ENCODE data around the gene DPP6.
"Not testable (repeated sequence)": the region's sequence is repeated elsewhere in the genome, so short reads cannot be mapped to it uniquely, and the experiment has no call there.

DPP6 gene

DNA sequence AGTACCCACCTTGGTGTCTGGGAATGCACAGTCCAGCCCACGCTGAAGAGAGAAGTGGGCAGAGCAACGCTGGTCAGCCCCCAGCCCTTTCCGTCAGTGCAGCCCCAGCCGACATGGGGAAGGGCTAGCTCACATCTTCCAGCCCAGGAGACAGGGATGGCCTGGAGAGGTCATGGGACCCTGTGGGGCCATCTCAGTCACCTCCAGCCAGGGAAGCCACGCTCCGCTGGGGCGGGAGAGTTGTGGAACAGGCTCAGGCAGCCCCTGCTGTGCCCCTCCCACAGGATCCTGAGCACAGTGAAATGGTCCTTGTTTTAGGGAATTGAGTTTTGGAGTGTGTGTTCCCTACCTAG lies 865.6 kb downstream of the DPP6 start:
- Histone ChIP-seq H3K27me3 (ENCODE audit: control insufficient read depth, insufficient read depth, low read length, poor library complexity, severe bottlenecking) (peaks cover 8% of the 10 kb centered on the region), H3K4me3 (ENCODE audit: insufficient read depth, low read depth, low read length) (no peak overlapping the region), H3K4me1 (ENCODE audit: control insufficient read depth, insufficient read depth, low read length) (no peaks in the 10 kb centered on the region), H3K9me3 (ENCODE audit: control insufficient read depth, low read length) (no peaks in the 10 kb centered on the region), H3K27ac (ENCODE audit: insufficient read depth, low read depth, low read length, poor library complexity, severe bottlenecking) (no peak overlapping the region), H3K36me3 (ENCODE audit: control insufficient read depth, insufficient read depth, low read length) (no peaks in the 10 kb centered on the region)
- WGBS, 2 experiments = 91 to 92% methylated on average over 7 of the region's 7 CpGs

- no peaks in the 10 kb centered on the region for H3K9me3 ChIP-seq (ENCODE audit: control insufficient read depth, low read length)
- H3K4me1 ChIP-seq (ENCODE audit: control insufficient read depth, insufficient read depth, low read length) = no peaks in the 10 kb centered on the region
- no peaks in the 10 kb centered on the region for H3K36me3 ChIP-seq (ENCODE audit: control insufficient read depth, insufficient read depth, low read length)
- H3K27me3 ChIP-seq (ENCODE audit: control insufficient read depth, insufficient read depth, low read length, poor library complexity, severe bottlenecking) = peaks cover 8% of the 10 kb centered on the region
- H3K4me3 ChIP-seq (ENCODE audit: insufficient read depth, low read depth, low read length) = no peak overlapping the region
- WGBS, 2 experiments = 94% methylated on average over 6 of the region's 6 CpGs
- no peak overlapping the region for H3K27ac ChIP-seq (ENCODE audit: insufficient read depth, low read depth, low read length, poor library complexity, severe bottlenecking)
These were observed 866.1 kb downstream of the DPP6 start for GRCh38 chr7:154918266-154918665.

- H3K36me3 ChIP-seq (ENCODE audit: control insufficient read depth, insufficient read depth, low read length) = no peaks in the 10 kb centered on the region
- WGBS, 2 experiments = 81 to 88% methylated on average over 6 of the region's 6 CpGs
- peaks cover 8% of the 10 kb centered on the region for H3K27me3 ChIP-seq (ENCODE audit: control insufficient read depth, insufficient read depth, low read length, poor library complexity, severe bottlenecking)
- no peaks in the 10 kb centered on the region for H3K4me1 ChIP-seq (ENCODE audit: control insufficient read depth, insufficient read depth, low read length)
- H3K4me3 ChIP-seq (ENCODE audit: insufficient read depth, low read depth, low read length) = no peak overlapping the region
- H3K9me3 ChIP-seq (ENCODE audit: control insufficient read depth, low read length) = no peaks in the 10 kb centered on the region
- no peak overlapping the region for H3K27ac ChIP-seq (ENCODE audit: insufficient read depth, low read depth, low read length, poor library complexity, severe bottlenecking)
These were observed 866.5 kb downstream of the DPP6 start for GRCh38 chr7:154918741-154919140.

DNA sequence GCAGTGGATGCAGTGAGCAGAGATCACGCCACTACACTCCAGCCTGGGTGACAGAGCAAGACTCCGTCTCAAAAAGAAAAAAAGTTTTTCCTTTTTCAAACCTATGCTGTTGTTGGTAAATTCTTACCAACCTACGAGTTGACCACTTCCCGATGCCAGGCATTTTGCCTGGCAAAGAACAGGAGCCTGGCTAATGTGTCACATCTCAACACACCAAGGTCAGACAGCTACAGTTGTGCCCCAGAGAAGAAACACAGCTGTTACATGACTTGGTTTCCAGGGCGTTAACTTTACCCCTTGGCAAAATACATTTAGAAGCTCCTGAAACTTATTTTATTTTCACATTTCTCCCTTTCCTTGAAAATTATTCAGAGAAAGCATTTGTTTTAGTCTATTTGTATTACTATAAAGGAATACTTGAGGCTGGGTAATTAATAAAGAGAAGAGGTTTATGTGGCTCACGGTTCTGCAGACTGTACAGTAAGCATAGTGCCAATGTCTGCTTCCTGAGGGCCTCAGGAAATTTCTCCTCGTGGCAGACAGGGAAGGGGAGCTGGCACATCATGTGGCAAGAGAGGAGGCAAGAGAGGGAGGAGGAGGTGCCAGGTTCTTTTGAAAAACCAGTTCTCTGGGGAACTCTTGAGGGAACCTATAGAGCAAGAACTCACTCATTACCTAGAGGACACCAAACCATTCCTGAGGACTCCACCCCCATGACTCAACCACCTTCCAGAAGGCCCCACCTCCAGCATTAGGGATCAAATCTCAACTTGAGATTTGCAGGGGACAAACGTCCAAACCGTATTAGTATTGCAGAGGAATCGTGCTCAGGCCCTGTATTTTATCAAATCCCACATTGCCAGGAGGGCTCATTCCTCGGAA lies 867.4 kb downstream of the DPP6 start:
- Histone ChIP-seq H3K27ac (ENCODE audit: insufficient read depth, low read depth, low read length, poor library complexity, severe bottlenecking) (no peak overlapping the region), H3K36me3 (ENCODE audit: control insufficient read depth, insufficient read depth, low read length) (no peaks in the 10 kb centered on the region), H3K9me3 (ENCODE audit: control insufficient read depth, low read length) (no peaks in the 10 kb centered on the region), H3K27me3 (ENCODE audit: control insufficient read depth, insufficient read depth, low read length, poor library complexity, severe bottlenecking) (no peaks in the 10 kb centered on the region), H3K4me3 (ENCODE audit: insufficient read depth, low read depth, low read length) (no peak overlapping the region), H3K4me1 (ENCODE audit: control insufficient read depth, insufficient read depth, low read length) (no peaks in the 10 kb centered on the region)
- WGBS, 2 experiments = 81 to 83% methylated on average over 11 of the region's 11 CpGs

- not testable (repeated sequence) for H3K4me3 ChIP-seq (ENCODE audit: insufficient read depth, low read depth, low read length); H3K4me1 ChIP-seq (ENCODE audit: control insufficient read depth, insufficient read depth, low read length)
- 85 to 88% methylated on average over 2 of the region's 2 CpGs for WGBS, 2 experiments
These were observed 870.3 kb downstream of the DPP6 start for GRCh38 chr7:154922472-154922871.

GRCh38 chr7:154927624-154928125 lies 875.5 kb downstream of the DPP6 start:
- WGBS, 2 experiments = 29 to 30% methylated on average over 5 of the region's 5 CpGs
- Histone ChIP-seq H3K4me1 (ENCODE audit: control insufficient read depth, insufficient read depth, low read length) (no peaks in the 10 kb centered on the region), H3K27ac (ENCODE audit: insufficient read depth, low read depth, low read length, poor library complexity, severe bottlenecking) (no peak overlapping the region), H3K36me3 (ENCODE audit: control insufficient read depth, insufficient read depth, low read length) (no peaks in the 10 kb centered on the region), H3K27me3 (ENCODE audit: control insufficient read depth, insufficient read depth, low read length, poor library complexity, severe bottlenecking) (no peaks in the 10 kb centered on the region), H3K9me3 (ENCODE audit: control insufficient read depth, low read length) (no peaks in the 10 kb centered on the region), H3K4me3 (ENCODE audit: insufficient read depth, low read depth, low read length) (no peak overlapping the region)

More at GRCh38 chr7:154922472-154922871, 870.3 kb downstream of the DPP6 start:
- H3K27me3 ChIP-seq (ENCODE audit: control insufficient read depth, insufficient read depth, low read length, poor library complexity, severe bottlenecking); H3K9me3 ChIP-seq (ENCODE audit: control insufficient read depth, low read length); H3K36me3 ChIP-seq (ENCODE audit: control insufficient read depth, insufficient read depth, low read length); H3K27ac ChIP-seq (ENCODE audit: insufficient read depth, low read depth, low read length, poor library complexity, severe bottlenecking): not testable (repeated sequence)

DNA sequence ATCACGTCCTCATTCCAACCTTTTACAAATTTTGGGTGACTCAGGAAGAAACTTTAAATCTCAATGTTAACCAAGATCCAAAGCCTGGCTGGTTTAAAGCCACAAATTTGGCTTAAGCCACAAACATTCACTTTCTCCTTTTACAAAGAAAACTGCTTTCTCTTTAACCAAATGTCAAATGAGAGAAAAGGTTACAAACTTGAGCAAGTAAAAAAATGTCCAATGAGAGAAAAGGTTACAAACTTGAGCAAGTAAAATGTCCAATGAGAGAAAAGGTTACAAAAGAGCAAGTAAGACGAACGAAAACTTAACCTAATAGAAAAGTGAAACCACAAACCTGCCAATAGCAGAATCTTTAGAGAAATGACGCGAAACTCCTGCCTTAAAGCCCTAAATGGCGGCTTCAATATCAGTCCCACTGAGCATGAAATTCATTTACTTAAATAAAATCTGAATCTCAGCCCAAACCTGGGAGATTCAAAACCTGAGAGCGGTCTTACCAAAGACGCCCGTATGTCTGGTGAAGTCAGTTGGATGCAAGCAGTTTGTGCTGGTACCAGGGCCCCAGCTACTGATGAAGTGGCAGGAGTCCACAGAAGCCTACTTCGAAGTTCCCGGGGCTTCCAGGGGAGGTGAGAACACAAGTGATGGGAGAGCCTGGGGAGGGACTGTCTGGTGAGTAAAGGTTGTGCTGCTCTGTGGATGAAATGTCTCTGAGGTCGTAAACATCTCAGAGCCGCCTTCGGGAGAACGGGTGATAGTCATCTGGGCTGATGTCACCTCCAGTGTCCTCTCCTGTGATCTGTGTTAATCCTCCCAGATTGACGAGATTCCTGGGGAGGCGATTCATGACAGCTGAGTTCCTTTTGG lies 876.2 kb downstream of the DPP6 start:
- WGBS, 2 experiments = 81 to 87% methylated on average over 17 of the region's 17 CpGs
- Histone ChIP-seq H3K4me1 (ENCODE audit: control insufficient read depth, insufficient read depth, low read length) (no peaks in the 10 kb centered on the region), H3K4me3 (ENCODE audit: insufficient read depth, low read depth, low read length) (no peak overlapping the region), H3K27me3 (ENCODE audit: control insufficient read depth, insufficient read depth, low read length, poor library complexity, severe bottlenecking) (no peaks in the 10 kb centered on the region), H3K36me3 (ENCODE audit: control insufficient read depth, insufficient read depth, low read length) (no peaks in the 10 kb centered on the region), H3K27ac (ENCODE audit: insufficient read depth, low read depth, low read length, poor library complexity, severe bottlenecking) (no peak overlapping the region), H3K9me3 (ENCODE audit: control insufficient read depth, low read length) (no peaks in the 10 kb centered on the region)

- 92 to 93% methylated on average over 9 of the region's 9 CpGs for WGBS, 2 experiments
- Histone ChIP-seq H3K4me3 (ENCODE audit: insufficient read depth, low read depth, low read length) (no peak overlapping the region), H3K27me3 (ENCODE audit: control insufficient read depth, insufficient read depth, low read length, poor library complexity, severe bottlenecking) (no peaks in the 10 kb centered on the region), H3K27ac (ENCODE audit: insufficient read depth, low read depth, low read length, poor library complexity, severe bottlenecking) (no peak overlapping the region), H3K9me3 (ENCODE audit: control insufficient read depth, low read length) (no peaks in the 10 kb centered on the region), H3K36me3 (ENCODE audit: control insufficient read depth, insufficient read depth, low read length) (no peaks in the 10 kb centered on the region), H3K4me1 (ENCODE audit: control insufficient read depth, insufficient read depth, low read length) (no peaks in the 10 kb centered on the region)
These were observed 877.0 kb downstream of the DPP6 start for GRCh38 chr7:154929006-154929726.

- no peaks in the 10 kb centered on the region for H3K36me3 ChIP-seq (ENCODE audit: control insufficient read depth, insufficient read depth, low read length)
- WGBS, 2 experiments = 95 to 96% methylated on average over 2 of the region's 2 CpGs
- no peaks in the 10 kb centered on the region for H3K27me3 ChIP-seq (ENCODE audit: control insufficient read depth, insufficient read depth, low read length, poor library complexity, severe bottlenecking)
- H3K4me3 ChIP-seq (ENCODE audit: insufficient read depth, low read depth, low read length) = no peak overlapping the region
- no peaks in the 10 kb centered on the region for H3K4me1 ChIP-seq (ENCODE audit: control insufficient read depth, insufficient read depth, low read length)
- no peak overlapping the region for H3K27ac ChIP-seq (ENCODE audit: insufficient read depth, low read depth, low read length, poor library complexity, severe bottlenecking)
- no peaks in the 10 kb centered on the region for H3K9me3 ChIP-seq (ENCODE audit: control insufficient read depth, low read length)
These were observed 879.7 kb downstream of the DPP6 start for GRCh38 chr7:154931906-154932305.

Data from ectodermal cell (in vitro differentiated cells).